Parathyroid adenoma (tissue), 2 donors: ENCODE measurements around the gene PRRX2.
A peak's percentile ranks its signal among the peaks of the same experiment; 100 is the strongest.

Experiments used
- H2AFZ ChIP-seq: fragments of 300-600 bp; sonication (generic); one replicate; pipeline ENCODE4 v1.7.0; 2017; ENCODE audit warnings: antibody characterized with exemption, mild to moderate bottlenecking
- H3K27ac ChIP-seq: fragments of 300-600 bp; sonication (generic); one replicate; pipeline ENCODE4 v1.7.0; 2017
- H3K27me3 ChIP-seq: fragments of 300-600 bp; sonication (generic); one replicate; pipeline ENCODE4 v1.7.0; 2017; ENCODE audit warnings: low read length; ENCODE audit not compliant: control insufficient read depth, insufficient read depth
- H3K36me3 ChIP-seq: fragments of 300-600 bp; sonication (generic); one replicate; pipeline ENCODE4 v1.7.0; 2017; ENCODE audit warnings: low read length; ENCODE audit not compliant: control insufficient read depth, insufficient read depth
- H3K4me1 ChIP-seq: fragments of 300-600 bp; sonication (generic); one replicate; pipeline ENCODE4 v1.7.0; 2017; ENCODE audit warnings: control low read depth
- H3K4me2 ChIP-seq: fragments of 300-600 bp; sonication (generic); one replicate; pipeline ENCODE4 v1.7.0; 2017; ENCODE audit warnings: low read length
- H3K4me3 ChIP-seq: fragments of 300-600 bp; sonication (generic); one replicate; pipeline ENCODE4 v1.7.0; 2017; ENCODE audit warnings: low read depth, low read length
- H3K79me2 ChIP-seq: fragments of 300-600 bp; sonication (generic); one replicate; pipeline ENCODE4 v1.7.0; 2017; ENCODE audit warnings: control low read depth
- H3K9ac ChIP-seq: fragments of 300-600 bp; sonication (generic); one replicate; pipeline ENCODE4 v1.7.0; 2017; ENCODE audit warnings: mild to moderate bottlenecking
- H3K9me3 ChIP-seq: fragments of 300-600 bp; sonication (generic); one replicate; pipeline ENCODE4 v1.7.0; 2017; ENCODE audit warnings: low read length; ENCODE audit not compliant: control insufficient read depth
- TF ChIP-seq, protein P1 (sequence below): fragments of 300-600 bp; sonication (generic); IDR thresholded peaks from one replicate; pipeline ENCODE4 v1.7.0; 2017; ENCODE audit warnings: antibody characterized with exemption, mild to moderate bottlenecking
- donor health status: primary hyperparathyroidism.

The PRRX2 gene

DNA sequence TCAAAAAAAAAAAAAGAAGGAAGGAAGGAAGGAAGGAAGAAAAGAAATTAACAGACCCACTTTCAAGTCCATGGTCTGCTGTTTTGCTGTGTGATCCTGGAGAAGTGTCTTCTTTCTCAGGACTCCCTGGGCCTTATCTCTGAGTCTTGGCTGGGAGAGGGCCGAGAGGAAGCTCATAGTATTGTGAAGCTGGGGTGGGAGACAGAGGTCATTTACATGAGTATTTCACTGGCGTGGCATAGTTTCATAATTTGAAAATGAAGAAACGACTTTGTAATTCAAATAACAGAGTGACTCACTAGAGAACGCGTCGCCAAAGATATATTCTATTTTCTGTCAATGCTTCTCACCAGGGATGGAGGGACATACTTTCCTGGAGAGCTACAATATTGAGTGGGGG is 42.1 kb upstream of the PRRX2 start:
- H3K27me3 ChIP-seq: no peaks in the 10 kb centered on the region
- no peaks in the 10 kb centered on the region for H3K36me3 ChIP-seq
- peaks cover 8% of the 10 kb centered on the region for H3K79me2 ChIP-seq
- no peaks in the 10 kb centered on the region for H3K9me3 ChIP-seq
- H3K4me2 ChIP-seq: no peak overlapping the region
- H3K9ac ChIP-seq: no peak overlapping the region
- no peak overlapping the region for H2AFZ ChIP-seq
- H3K4me1 ChIP-seq: peaks cover 3% of the 10 kb centered on the region
- TF ChIP-seq, protein P1, sequence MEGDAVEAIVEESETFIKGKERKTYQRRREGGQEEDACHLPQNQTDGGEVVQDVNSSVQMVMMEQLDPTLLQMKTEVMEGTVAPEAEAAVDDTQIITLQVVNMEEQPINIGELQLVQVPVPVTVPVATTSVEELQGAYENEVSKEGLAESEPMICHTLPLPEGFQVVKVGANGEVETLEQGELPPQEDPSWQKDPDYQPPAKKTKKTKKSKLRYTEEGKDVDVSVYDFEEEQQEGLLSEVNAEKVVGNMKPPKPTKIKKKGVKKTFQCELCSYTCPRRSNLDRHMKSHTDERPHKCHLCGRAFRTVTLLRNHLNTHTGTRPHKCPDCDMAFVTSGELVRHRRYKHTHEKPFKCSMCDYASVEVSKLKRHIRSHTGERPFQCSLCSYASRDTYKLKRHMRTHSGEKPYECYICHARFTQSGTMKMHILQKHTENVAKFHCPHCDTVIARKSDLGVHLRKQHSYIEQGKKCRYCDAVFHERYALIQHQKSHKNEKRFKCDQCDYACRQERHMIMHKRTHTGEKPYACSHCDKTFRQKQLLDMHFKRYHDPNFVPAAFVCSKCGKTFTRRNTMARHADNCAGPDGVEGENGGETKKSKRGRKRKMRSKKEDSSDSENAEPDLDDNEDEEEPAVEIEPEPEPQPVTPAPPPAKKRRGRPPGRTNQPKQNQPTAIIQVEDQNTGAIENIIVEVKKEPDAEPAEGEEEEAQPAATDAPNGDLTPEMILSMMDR: no peak
- no peak overlapping the region for H3K4me3 ChIP-seq
- H3K27ac ChIP-seq: no peak overlapping the region

DNA sequence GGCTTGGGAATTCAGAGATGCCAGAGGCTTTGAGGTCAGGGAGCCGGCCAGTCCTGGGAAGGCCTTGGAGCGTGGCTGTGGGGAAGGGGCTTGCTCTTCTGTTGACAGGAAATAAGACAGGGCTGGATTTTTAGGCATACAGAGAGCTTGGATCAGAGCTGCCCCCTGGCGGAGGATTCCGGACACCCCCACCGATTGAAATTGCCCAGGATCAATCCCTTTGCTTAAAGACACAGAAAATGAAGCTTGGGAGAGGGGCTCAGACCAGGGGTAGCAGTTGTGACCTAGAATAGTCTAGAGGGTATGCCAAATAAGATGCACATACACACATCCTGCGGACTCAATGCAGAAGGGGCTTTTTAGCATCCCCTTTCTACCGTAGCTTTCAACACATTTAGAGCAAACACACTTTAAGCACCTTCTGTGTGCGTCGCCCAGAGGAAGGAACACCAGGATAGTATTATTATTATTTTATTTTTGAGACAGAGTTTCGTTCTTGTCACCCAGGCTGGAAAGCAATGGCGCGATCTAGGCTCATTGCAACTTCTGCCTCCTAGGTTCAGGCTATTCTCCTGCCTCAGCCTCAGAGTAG is 41.2 kb upstream of the PRRX2 start:
- Histone ChIP-seq H2AFZ (no peak overlapping the region), H3K4me1 (peaks cover 3% of the 10 kb centered on the region), H3K27ac (no peak overlapping the region), H3K79me2 (peaks cover 8% of the 10 kb centered on the region), H3K36me3 (no peaks in the 10 kb centered on the region), H3K4me2 (no peak overlapping the region), H3K9ac (no peak overlapping the region), H3K27me3 (no peaks in the 10 kb centered on the region), H3K9me3 (no peaks in the 10 kb centered on the region), H3K4me3 (no peak overlapping the region)
- TF ChIP-seq, protein P1: peak; percentile 57

DNA sequence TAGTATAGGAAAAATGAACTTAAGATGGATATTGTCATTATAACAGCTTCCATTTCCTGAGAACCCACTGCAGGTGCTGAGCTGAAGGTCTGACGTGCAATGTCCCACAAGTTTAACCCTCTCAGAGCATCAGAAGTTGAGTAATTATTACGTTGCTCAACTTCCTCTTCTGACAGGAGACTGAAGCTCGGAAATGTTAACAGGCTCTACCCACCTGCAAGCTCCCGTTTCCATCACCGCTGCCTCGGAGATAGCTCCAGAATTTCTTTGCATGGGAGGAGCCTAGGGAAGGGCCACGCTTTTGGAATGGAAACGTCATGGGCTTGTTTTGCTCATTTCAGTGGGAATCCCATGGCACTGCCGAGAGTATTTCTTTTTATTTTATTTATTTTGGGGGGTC is 40.5 kb upstream of the PRRX2 start:
- H3K27ac ChIP-seq: no peak overlapping the region

DNA sequence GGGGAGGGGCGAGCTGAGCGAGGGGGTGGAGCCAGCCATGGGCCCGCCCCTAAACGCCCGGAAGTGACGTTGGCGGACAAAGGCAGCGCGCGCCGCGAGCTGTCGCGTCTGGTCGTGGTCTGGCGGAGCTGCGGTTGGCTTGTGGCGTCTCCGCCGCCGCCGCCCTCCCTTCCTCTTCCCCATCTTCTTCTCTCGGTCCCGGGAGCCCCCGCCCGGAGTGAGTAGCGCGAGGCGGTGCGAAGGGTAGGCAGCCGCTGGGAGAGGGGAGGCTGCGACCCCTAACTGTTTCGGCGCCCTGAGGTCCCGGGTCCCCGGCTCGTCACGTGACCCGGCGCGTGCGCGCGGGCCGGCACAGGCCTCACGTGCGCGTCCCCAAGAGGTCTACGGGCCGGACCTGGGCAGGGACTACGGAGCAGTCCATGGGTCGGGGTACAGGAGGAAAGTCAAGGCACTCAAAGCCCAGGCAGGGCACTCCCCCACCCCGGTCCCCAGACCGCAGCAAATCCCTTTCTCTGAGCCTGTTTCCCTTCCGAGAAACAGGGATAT is 39.3 kb upstream of the PRRX2 start, which contains the start of gene NTMT1:
NTMT1 (plus strand) TSS at position 85 of the 546 bp plus-strand sequence. CDS start 6,541 bp downstream, outside the sequence.
- Histone ChIP-seq H3K9me3 (no peaks in the 10 kb centered on the region), H3K4me1 (peaks cover 3% of the 10 kb centered on the region), H2AFZ (peak within 1 kb of the TSS; percentile 74), H3K27me3 (no peaks in the 10 kb centered on the region), H3K27ac (peak within 1 kb of the TSS; percentile 83), H3K79me2 (peaks cover 10% of the 10 kb centered on the region), H3K4me3 (peak within 1 kb of the TSS; percentile 76), H3K4me2 (peak within 1 kb of the TSS; percentile 83), H3K9ac (no peak within 1 kb of the TSS), H3K36me3 (no peaks in the 10 kb centered on the region)
- TF ChIP-seq, protein P1: no peak

More for the DNA sequence above, 40.5 kb upstream of the PRRX2 start:
- Histone ChIP-seq H3K9ac (no peak overlapping the region), H3K4me2 (no peak overlapping the region), H3K4me3 (no peak overlapping the region), H2AFZ (no peak overlapping the region), H3K4me1 (peaks cover 3% of the 10 kb centered on the region), H3K27me3 (no peaks in the 10 kb centered on the region), H3K79me2 (peaks cover 8% of the 10 kb centered on the region), H3K36me3 (no peaks in the 10 kb centered on the region), H3K9me3 (no peaks in the 10 kb centered on the region)
- TF ChIP-seq, protein P1: no peak
